ENCODE measurements around the gene ATP1A1. TPM values are rescaled to one million over a fixed set of nuclear protein-coding genes. Genes with fewer than 3 reads are reported as not detected.

The ATP1A1 gene
- total RNA-seq: 84.1 and 132 TPM in 2 replicates

GRCh38 chr1:116372651-116373430, at the start of gene ATP1A1:
Gene ATP1A1 (plus strand): TSS chr1:116373244. CDS start chr1:116373512, 268 bp downstream.

Other genes with a start within 250 kb of the ATP1A1 start
- 5.3 and 7.3 TPM in 2 replicates for gene CD58, start 197.8 kb downstream of the ATP1A1 start, total RNA-seq

Measured in smooth muscle cell of bladder (primary cell).